DOHH2 (cell line): ENCODE measurements around the gene OSBPL10.

Experiments used
- H3F3A ChIP-seq: fragments of 200-600 bp; sonication (generic), shearing (Covaris generic); 2 replicates; pipeline ENCODE4 v1.6.0; 2016; ENCODE audit warnings: antibody characterized with exemption, mild to moderate bottlenecking; ENCODE audit not compliant: control insufficient read depth, insufficient read depth
- H3K27ac ChIP-seq: fragments of 200-600 bp; sonication (generic); 2 replicates; pipeline ENCODE4 v1.5.1; 2014; ENCODE audit warnings: low read depth, mild to moderate bottlenecking, low read length, moderate library complexity
- H3K27me3 ChIP-seq: fragments of 200-600 bp; sonication (generic); 2 replicates; pipeline ENCODE4 v1.6.1; 2014; ENCODE audit warnings: mild to moderate bottlenecking, low read length, mixed read lengths; ENCODE audit not compliant: control insufficient read depth
- H3K36me3 ChIP-seq: fragments of 200-600 bp; sonication (generic); 2 replicates; pipeline ENCODE4 v1.6.1; 2014; ENCODE audit warnings: mild to moderate bottlenecking, low read length, moderate library complexity, mixed read lengths; ENCODE audit not compliant: control insufficient read depth
- H3K4me1 ChIP-seq: fragments of 200-600 bp; sonication (generic); 2 replicates; pipeline ENCODE4 v1.6.1; 2014; ENCODE audit warnings: mild to moderate bottlenecking, low read length, mixed read lengths; ENCODE audit not compliant: control insufficient read depth
- H3K4me2 ChIP-seq: fragments of 200-600 bp; sonication (generic); 2 replicates; pipeline ENCODE4 v1.6.0; 2014; ENCODE audit warnings: mild to moderate bottlenecking, low read length, moderate library complexity
- H3K4me3 ChIP-seq: fragments of 200-600 bp; sonication (generic); 2 replicates; pipeline ENCODE4 v1.5.1; 2014; ENCODE audit warnings: mild to moderate bottlenecking, low read length, mixed read lengths
- H3K79me2 ChIP-seq: fragments of 200-600 bp; sonication (generic); 2 replicates; pipeline ENCODE4 v1.6.1; 2014; ENCODE audit warnings: mild to moderate bottlenecking, low read length, mixed read lengths; ENCODE audit not compliant: control insufficient read depth
- H3K9me2 ChIP-seq: fragments of 200-600 bp; sonication (generic); replicated peaks from 2 replicates; pipeline ENCODE4 v1.6.1; 2014; ENCODE audit warnings: mild to moderate bottlenecking, low read length, mixed read lengths; ENCODE audit not compliant: control insufficient read depth
- H3K9me3 ChIP-seq: fragments of 200-600 bp; sonication (generic); 2 replicates; pipeline ENCODE4 v1.6.1; 2014; ENCODE audit warnings: antibody characterized with exemption, low read length, mixed read lengths; ENCODE audit not compliant: control insufficient read depth, insufficient read depth
- H4K20me1 ChIP-seq: fragments of 200-600 bp; sonication (generic); 2 replicates; pipeline ENCODE4 v1.6.0; 2014; ENCODE audit warnings: low read depth, mild to moderate bottlenecking, antibody characterized with exemption, low read length, moderate library complexity; ENCODE audit not compliant: control insufficient read depth, insufficient read depth
- EZH2phosphoT487 ChIP-seq: fragments of 200-600 bp; sonication (generic); IDR thresholded peaks from 2 replicates; pipeline ENCODE4 v1.6.1; 2017; ENCODE audit warnings: borderline replicate concordance, mild to moderate bottlenecking, antibody characterized with exemption, low read length, moderate library complexity, mixed read lengths
- TF ChIP-seq, protein P1 (sequence below): fragments of 200-600 bp; sonication (generic); IDR thresholded peaks from one replicate; pipeline ENCODE4 v1.5.1; 2014; ENCODE audit warnings: antibody characterized with exemption, mild to moderate bottlenecking, low read depth, low read length; ENCODE audit not compliant: poor library complexity, severe bottlenecking

Gene OSBPL10

DNA sequence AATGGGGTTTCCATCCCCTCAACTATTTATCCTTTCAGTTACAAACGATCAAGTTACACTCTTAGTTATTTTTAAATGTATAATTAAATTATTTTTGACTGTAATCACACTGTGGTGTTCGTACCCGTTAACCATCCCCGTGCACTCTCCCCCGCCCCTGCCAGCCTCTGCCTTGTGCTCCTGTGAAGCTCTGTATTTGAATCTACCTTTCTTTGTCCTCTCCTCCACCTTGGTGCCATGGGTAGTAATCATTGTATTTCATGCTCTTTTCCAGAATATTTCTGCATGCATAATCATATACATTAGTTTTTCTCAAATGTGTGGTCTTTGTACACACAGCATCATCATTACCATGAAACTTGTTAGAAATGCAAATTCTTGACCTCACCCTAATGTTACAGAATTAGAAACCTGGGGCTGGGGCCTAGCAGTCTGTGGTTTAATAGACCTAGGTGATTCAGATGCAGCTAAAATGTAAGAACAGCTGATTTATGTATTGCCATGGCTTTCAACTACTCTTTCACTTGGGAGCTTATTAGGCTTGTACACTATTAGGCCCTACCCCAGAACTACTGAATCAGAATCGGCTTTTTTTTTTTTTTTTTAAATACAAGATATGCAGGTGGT lies 356.9 kb downstream of the OSBPL10 start:
- Histone ChIP-seq H3K79me2 (no peaks in the 10 kb centered on the region), H3K9me3 (no peaks in the 10 kb centered on the region), H3K27me3 (no peaks in the 10 kb centered on the region), H4K20me1 (no peaks in the 10 kb centered on the region), H3K27ac (no peak overlapping the region), H3K36me3 (peaks cover 84% of the 10 kb centered on the region), H3K4me1 (peaks cover 29% of the 10 kb centered on the region), H3K4me3 (no peak overlapping the region), H3F3A (no peaks in the 10 kb centered on the region), H3K4me2 (no peak overlapping the region), H3K9me2 (no peaks in the 10 kb centered on the region)
- TF ChIP-seq EZH2phosphoT487 = no peak
- TF ChIP-seq, protein P1, sequence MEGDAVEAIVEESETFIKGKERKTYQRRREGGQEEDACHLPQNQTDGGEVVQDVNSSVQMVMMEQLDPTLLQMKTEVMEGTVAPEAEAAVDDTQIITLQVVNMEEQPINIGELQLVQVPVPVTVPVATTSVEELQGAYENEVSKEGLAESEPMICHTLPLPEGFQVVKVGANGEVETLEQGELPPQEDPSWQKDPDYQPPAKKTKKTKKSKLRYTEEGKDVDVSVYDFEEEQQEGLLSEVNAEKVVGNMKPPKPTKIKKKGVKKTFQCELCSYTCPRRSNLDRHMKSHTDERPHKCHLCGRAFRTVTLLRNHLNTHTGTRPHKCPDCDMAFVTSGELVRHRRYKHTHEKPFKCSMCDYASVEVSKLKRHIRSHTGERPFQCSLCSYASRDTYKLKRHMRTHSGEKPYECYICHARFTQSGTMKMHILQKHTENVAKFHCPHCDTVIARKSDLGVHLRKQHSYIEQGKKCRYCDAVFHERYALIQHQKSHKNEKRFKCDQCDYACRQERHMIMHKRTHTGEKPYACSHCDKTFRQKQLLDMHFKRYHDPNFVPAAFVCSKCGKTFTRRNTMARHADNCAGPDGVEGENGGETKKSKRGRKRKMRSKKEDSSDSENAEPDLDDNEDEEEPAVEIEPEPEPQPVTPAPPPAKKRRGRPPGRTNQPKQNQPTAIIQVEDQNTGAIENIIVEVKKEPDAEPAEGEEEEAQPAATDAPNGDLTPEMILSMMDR = no peak

DNA sequence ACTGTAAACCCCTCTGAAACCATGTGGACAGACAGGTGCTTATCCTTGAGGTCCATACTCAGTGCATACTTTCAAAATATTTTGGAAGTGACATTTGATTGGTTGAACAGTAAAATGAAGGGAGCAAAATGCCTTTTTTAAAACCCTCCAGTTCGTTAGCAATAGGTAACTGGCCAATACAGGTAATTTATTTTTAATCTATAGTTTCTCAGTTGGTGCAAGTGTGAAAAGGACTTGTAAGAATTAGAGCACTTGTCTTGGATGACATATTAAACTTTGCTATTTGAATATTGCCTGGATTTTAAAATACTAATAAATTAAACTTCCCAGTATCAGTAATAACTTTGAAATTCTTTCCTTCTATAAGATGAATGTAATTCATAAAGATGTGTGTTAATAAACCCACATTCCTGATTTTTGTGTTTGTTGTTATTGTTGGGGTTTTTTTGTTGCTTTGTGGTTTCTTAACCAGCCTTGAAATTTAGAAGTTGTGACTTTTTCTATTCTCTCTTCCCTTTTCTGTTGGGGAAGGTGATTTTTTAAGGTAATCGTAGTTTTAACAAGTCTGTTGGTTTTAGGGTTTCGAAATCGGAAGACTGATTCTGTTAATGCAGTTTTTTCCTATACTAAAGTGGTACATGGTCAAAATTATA lies 358.3 kb downstream of the OSBPL10 start:
- Histone ChIP-seq H3K27ac (no peak overlapping the region), H3F3A (no peaks in the 10 kb centered on the region), H4K20me1 (no peaks in the 10 kb centered on the region)

DNA sequence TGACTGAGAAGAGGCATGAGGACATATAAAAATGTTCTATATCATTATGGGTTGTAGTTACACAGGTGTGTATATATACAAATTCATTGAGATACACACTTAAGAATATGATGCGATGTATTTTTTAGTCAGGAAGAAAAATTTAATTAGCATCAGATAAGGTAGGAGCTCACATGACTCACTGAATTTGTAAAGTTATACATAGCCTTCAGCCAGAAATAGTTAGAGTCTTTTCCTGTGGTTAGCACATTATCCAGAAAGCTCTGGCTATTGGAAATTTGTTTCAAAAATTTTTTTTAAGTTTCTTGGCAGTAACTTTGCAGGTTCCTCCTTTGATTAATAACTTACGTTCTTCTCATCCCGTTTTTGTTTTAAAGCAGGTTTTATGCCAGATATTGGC lies 359.7 kb downstream of the OSBPL10 start:
- TF ChIP-seq, protein P1 = no peak
- no peak for TF ChIP-seq EZH2phosphoT487
- no peaks in the 10 kb centered on the region for H3K79me2 ChIP-seq

More for the DNA sequence above, 358.3 kb downstream of the OSBPL10 start:
- peaks cover 18% of the 10 kb centered on the region for H3K4me1 ChIP-seq
- no peaks in the 10 kb centered on the region for H3K27me3 ChIP-seq
- no peaks in the 10 kb centered on the region for H3K9me3 ChIP-seq
- H3K9me2 ChIP-seq = no peaks in the 10 kb centered on the region
- no peak overlapping the region for H3K4me2 ChIP-seq
- no peak overlapping the region for H3K4me3 ChIP-seq
- H3K36me3 ChIP-seq = peaks cover 85% of the 10 kb centered on the region
- TF ChIP-seq, protein P1 = no peak
- no peaks in the 10 kb centered on the region for H3K79me2 ChIP-seq

More for the DNA sequence above, 359.7 kb downstream of the OSBPL10 start:
- H3K9me2 ChIP-seq = no peaks in the 10 kb centered on the region
- no peaks in the 10 kb centered on the region for H4K20me1 ChIP-seq
- H3K4me3 ChIP-seq = no peak overlapping the region
- no peaks in the 10 kb centered on the region for H3K9me3 ChIP-seq
- no peaks in the 10 kb centered on the region for H3K27me3 ChIP-seq
- peaks cover 85% of the 10 kb centered on the region for H3K36me3 ChIP-seq
- no peak overlapping the region for H3K27ac ChIP-seq
- no peaks in the 10 kb centered on the region for H3F3A ChIP-seq
- H3K4me2 ChIP-seq = no peak overlapping the region
- peaks cover 18% of the 10 kb centered on the region for H3K4me1 ChIP-seq
